Karpas-422 (cell line): ENCODE results near the gene CDR2L. TPM values are rescaled to one million over a fixed set of nuclear protein-coding genes. Genes with fewer than 3 reads are reported as not detected.

Experiments
- DNase-seq: peaks from one replicate; pipeline ENCODE4 v3.0.0-alpha.2; 2015
- H2AFZ ChIP-seq: fragments of 200-600 bp; sonication (generic); 2 replicates; pipeline ENCODE4 v1.6.1; 2014; ENCODE audit warnings: antibody characterized with exemption, low read length, mixed read lengths
- H3K27ac ChIP-seq: fragments of 200-600 bp; sonication (generic); 2 replicates; pipeline ENCODE4 v1.5.1; 2014; ENCODE audit warnings: mild to moderate bottlenecking, low read length, moderate library complexity
- H3K27me3 ChIP-seq: fragments of 200-600 bp; sonication (generic); 2 replicates; pipeline ENCODE4 v1.6.1; 2014; ENCODE audit warnings: low read length, mixed read lengths
- H3K36me3 ChIP-seq: fragments of 200-600 bp; sonication (generic); 2 replicates; pipeline ENCODE4 v1.6.1; 2014; ENCODE audit warnings: low read length, mixed read lengths; ENCODE audit not compliant: insufficient read depth
- H3K4me1 ChIP-seq: fragments of 200-600 bp; sonication (generic); 2 replicates; pipeline ENCODE4 v1.6.1; 2014; ENCODE audit warnings: mild to moderate bottlenecking, low read length, mixed read lengths
- H3K4me2 ChIP-seq: fragments of 200-600 bp; sonication (generic); 2 replicates; pipeline ENCODE4 v1.6.1; 2014; ENCODE audit warnings: low read length, low read depth, mild to moderate bottlenecking; ENCODE audit not compliant: poor library complexity, severe bottlenecking
- H3K4me3 ChIP-seq: fragments of 200-600 bp; sonication (generic); 2 replicates; pipeline ENCODE4 v1.5.1; 2014; ENCODE audit warnings: mild to moderate bottlenecking, antibody characterized with exemption, low read length, mixed read lengths
- H3K79me2 ChIP-seq: fragments of 200-600 bp; sonication (generic); 2 replicates; pipeline ENCODE4 v1.6.1; 2014; ENCODE audit warnings: mild to moderate bottlenecking, low read length, mixed read lengths
- H3K9ac ChIP-seq: fragments of 200-600 bp; sonication (generic); 2 replicates; pipeline ENCODE4 v1.6.0; 2014; ENCODE audit warnings: low read length
- H3K9me2 ChIP-seq: fragments of 200-600 bp; sonication (generic), shearing (Covaris generic); replicated peaks from 2 replicates; pipeline ENCODE4 v1.6.0; 2014; ENCODE audit warnings: mild to moderate bottlenecking, low read length, moderate library complexity; ENCODE audit not compliant: insufficient read depth
- H3K9me3 ChIP-seq: fragments of 300-700, 200-600 bp; sonication (generic); 2 replicates; pipeline ENCODE4 v1.6.1; 2014; ENCODE audit warnings: low read length, mixed read lengths
- H4K20me1 ChIP-seq: fragments of 200-600 bp; sonication (generic); 2 replicates; pipeline ENCODE4 v1.6.1; 2014; ENCODE audit warnings: mild to moderate bottlenecking, antibody characterized with exemption, low read length, low read depth; ENCODE audit not compliant: insufficient read depth
- total RNA-seq: library from RNA; depleted of rRNA; stranded (reverse); fragments of >200 nt; shearing (Covaris generic); gene quantifications from 2 replicates; pipeline ENCODE4 v1.2.3, GENCODE V29; 2014; ENCODE audit warnings: low replicate concordance

Gene CDR2L
- total RNA-seq, 1 experiment from 2014 or later: not detected

GRCh38 chr17:74954665-74955421, 32.6 kb upstream of the CDR2L start:
- no peak for DNase-seq

GRCh38 chr17:74956093-74956492, 31.3 kb upstream of the CDR2L start:
- H3K4me3 ChIP-seq: no peak overlapping the region
- no peaks in the 10 kb centered on the region for H3K9me2 ChIP-seq
- H3K4me1 ChIP-seq: peaks cover 7% of the 10 kb centered on the region
- no peak overlapping the region for H3K4me2 ChIP-seq
- H3K27ac ChIP-seq: no peak overlapping the region
- no peaks in the 10 kb centered on the region for H4K20me1 ChIP-seq
- H3K9ac ChIP-seq: no peak overlapping the region
- no peaks in the 10 kb centered on the region for H3K36me3 ChIP-seq
- no peak overlapping the region for H2AFZ ChIP-seq
- no peaks in the 10 kb centered on the region for H3K79me2 ChIP-seq
- no peak for DNase-seq
- no peaks in the 10 kb centered on the region for H3K9me3 ChIP-seq
- no peaks in the 10 kb centered on the region for H3K27me3 ChIP-seq

More at GRCh38 chr17:74954665-74955421, 32.6 kb upstream of the CDR2L start:
- Histone ChIP-seq H3K4me3 (no peak overlapping the region), H3K36me3 (no peaks in the 10 kb centered on the region), H3K9me3 (no peaks in the 10 kb centered on the region), H3K9me2 (no peaks in the 10 kb centered on the region), H3K27ac (no peak overlapping the region), H3K4me2 (no peak overlapping the region), H3K4me1 (no peaks in the 10 kb centered on the region), H4K20me1 (no peaks in the 10 kb centered on the region), H3K9ac (no peak overlapping the region), H3K79me2 (no peaks in the 10 kb centered on the region), H2AFZ (no peak overlapping the region), H3K27me3 (no peaks in the 10 kb centered on the region)

- Histone ChIP-seq H3K4me1 (peaks cover 7% of the 10 kb centered on the region), H3K4me2 (no peak overlapping the region), H3K9ac (no peak overlapping the region), H3K9me3 (no peaks in the 10 kb centered on the region), H3K9me2 (no peaks in the 10 kb centered on the region), H2AFZ (no peak overlapping the region), H3K27ac (no peak overlapping the region), H3K79me2 (no peaks in the 10 kb centered on the region), H3K27me3 (no peaks in the 10 kb centered on the region), H3K36me3 (no peaks in the 10 kb centered on the region), H4K20me1 (no peaks in the 10 kb centered on the region), H3K4me3 (no peak overlapping the region)
- DNase-seq: peak; percentile 90
Observed at GRCh38 chr17:74957935-74958740, 29.3 kb upstream of the CDR2L start.

- Histone ChIP-seq H4K20me1 (no peaks in the 10 kb centered on the region), H3K4me2 (no peak overlapping the region), H3K9me2 (no peaks in the 10 kb centered on the region), H3K79me2 (no peaks in the 10 kb centered on the region), H3K27ac (no peak overlapping the region), H3K27me3 (no peaks in the 10 kb centered on the region), H2AFZ (no peak overlapping the region; the same call in 1 of the 2 replicates), H3K4me1 (peaks cover 7% of the 10 kb centered on the region), H3K9ac (no peak overlapping the region), H3K36me3 (no peaks in the 10 kb centered on the region), H3K9me3 (no peaks in the 10 kb centered on the region), H3K4me3 (no peak overlapping the region)
- DNase-seq: no peak
Observed at GRCh38 chr17:74959826-74960515, 27.5 kb upstream of the CDR2L start.

- H3K9ac ChIP-seq: no peak overlapping the region
- H3K4me3 ChIP-seq: no peak overlapping the region
- peak; percentile 93 for DNase-seq
- H3K9me3 ChIP-seq: no peaks in the 10 kb centered on the region
- no peaks in the 10 kb centered on the region for H4K20me1 ChIP-seq
- H3K4me1 ChIP-seq: peaks cover 7% of the 10 kb centered on the region
- H3K9me2 ChIP-seq: no peaks in the 10 kb centered on the region
- peak overlapping the region; percentile 27; the same call in 1 of the 2 replicates for H2AFZ ChIP-seq
- H3K4me2 ChIP-seq: peak overlapping the region; percentile 39
- no peaks in the 10 kb centered on the region for H3K36me3 ChIP-seq
- H3K79me2 ChIP-seq: no peaks in the 10 kb centered on the region
- no peak overlapping the region for H3K27ac ChIP-seq
- H3K27me3 ChIP-seq: no peaks in the 10 kb centered on the region
Observed at GRCh38 chr17:74960570-74961342, 26.7 kb upstream of the CDR2L start.

- no peaks in the 10 kb centered on the region for H3K27me3 ChIP-seq
- H3K4me3 ChIP-seq: no peak overlapping the region
- no peak overlapping the region for H3K27ac ChIP-seq
- H3K4me1 ChIP-seq: peaks cover 7% of the 10 kb centered on the region
- peak; percentile 91 for DNase-seq
- no peaks in the 10 kb centered on the region for H3K9me3 ChIP-seq
- no peaks in the 10 kb centered on the region for H3K79me2 ChIP-seq
- no peaks in the 10 kb centered on the region for H4K20me1 ChIP-seq
- H3K9ac ChIP-seq: no peak overlapping the region
- H3K9me2 ChIP-seq: no peaks in the 10 kb centered on the region
- H3K36me3 ChIP-seq: no peaks in the 10 kb centered on the region
- no peak overlapping the region for H2AFZ ChIP-seq
- H3K4me2 ChIP-seq: no peak overlapping the region
Observed at GRCh38 chr17:74961657-74962350, 25.6 kb upstream of the CDR2L start.

- Histone ChIP-seq H3K27ac (no peak overlapping the region), H3K9ac (no peak overlapping the region), H3K4me3 (no peak overlapping the region), H3K27me3 (no peaks in the 10 kb centered on the region), H4K20me1 (no peaks in the 10 kb centered on the region), H3K4me1 (peaks cover 7% of the 10 kb centered on the region), H3K4me2 (no peak overlapping the region), H2AFZ (no peak overlapping the region), H3K9me2 (no peaks in the 10 kb centered on the region), H3K79me2 (no peaks in the 10 kb centered on the region), H3K36me3 (no peaks in the 10 kb centered on the region), H3K9me3 (no peaks in the 10 kb centered on the region)
- DNase-seq: no peak
Observed at GRCh38 chr17:74962622-74963394, 24.6 kb upstream of the CDR2L start.
